Activated naive CD4-positive, alpha-beta T cell treated with anti-CD3 and anti-CD28 coated beads, Interleukin-2, amount 10 ng/mL, durations not matched to agents 7 days and 5 days (primary cell): ENCODE measurements around the gene PCDH1.
"Not testable (repeated sequence)": the region's sequence is repeated elsewhere in the genome, so short reads cannot be mapped to it uniquely, and the experiment has no call there.

Source experiments
- CTCF ChIA-PET: fragments of 350-600 bp; sonication (Branson Sonifier 250); formaldehyde crosslinking; loops from one replicate; lab custom pipeline; 2021; ENCODE audit warnings: antibody characterized with exemption; lab: Charles Lee
- DNase-seq: peaks from one replicate; pipeline ENCODE4 v3.0.0-alpha.2; 2020
- H3K27ac Mint-ChIP-seq: one replicate; pipeline ENCODE4 v1.8.0; 2021; ENCODE audit warnings: mild to moderate bottlenecking, moderate library complexity, mixed read lengths
- H3K27me3 Mint-ChIP-seq: one replicate; pipeline ENCODE4 v1.8.0; 2021; ENCODE audit warnings: mild to moderate bottlenecking, mixed read lengths
- H3K36me3 Mint-ChIP-seq: one replicate; pipeline ENCODE4 v1.8.0; 2021; ENCODE audit warnings: mixed read lengths
- H3K4me1 Mint-ChIP-seq: one replicate; pipeline ENCODE4 v1.8.0; 2021; ENCODE audit warnings: mixed read lengths
- H3K4me3 Mint-ChIP-seq: one replicate; pipeline ENCODE4 v1.8.0; 2021; ENCODE audit warnings: mild to moderate bottlenecking, moderate library complexity, mixed read lengths
- H3K9me3 Mint-ChIP-seq: one replicate; pipeline ENCODE4 v1.8.0; 2021; ENCODE audit warnings: mixed read lengths

The PCDH1 gene

GRCh38 chr5:141910271-141910673, 32.1 kb upstream of the PCDH1 start:
- Mint-ChIP-seq H3K4me1 (peaks cover 14% of the 10 kb centered on the region), H3K4me3 (no peak overlapping the region), H3K27me3 (peaks cover 57% of the 10 kb centered on the region), H3K36me3 (no peaks in the 10 kb centered on the region), H3K9me3 (no peaks in the 10 kb centered on the region), H3K27ac (no peak overlapping the region)
- CTCF ChIA-PET, result interaction anchor here (2.1 kb wide), 1 partner anchor 31 kb away, joined by 6 read pairs; no protein-coding TSS in a partner anchor
- DNase-seq, result no peak

GRCh38 chr5:141909212-141909611, 31.0 kb upstream of the PCDH1 start:
- DNase-seq, result no peak
- Mint-ChIP-seq H3K9me3 (no peaks in the 10 kb centered on the region), H3K27ac (no peak overlapping the region), H3K27me3 (peaks cover 51% of the 10 kb centered on the region), H3K36me3 (no peaks in the 10 kb centered on the region), H3K4me1 (peaks cover 8% of the 10 kb centered on the region), H3K4me3 (no peak overlapping the region)
- CTCF ChIA-PET, result interaction anchor here (2.1 kb wide), 1 partner anchor 30 kb away, joined by 6 read pairs; no protein-coding TSS in a partner anchor

- H3K9me3 Mint-ChIP-seq, result no peaks in the 10 kb centered on the region
- CTCF ChIA-PET, result interaction anchor here (2.1 kb wide), 1 partner anchor 29 kb away, joined by 6 read pairs; no protein-coding TSS in a partner anchor
- H3K36me3 Mint-ChIP-seq, result no peaks in the 10 kb centered on the region
- peaks cover 46% of the 10 kb centered on the region for H3K27me3 Mint-ChIP-seq
- no peak overlapping the region for H3K27ac Mint-ChIP-seq
- H3K4me3 Mint-ChIP-seq, result no peak overlapping the region
- no peak for DNase-seq
- peaks cover 6% of the 10 kb centered on the region for H3K4me1 Mint-ChIP-seq
These were observed 30.6 kb upstream of the PCDH1 start for GRCh38 chr5:141908796-141909195.

- Mint-ChIP-seq H3K27me3 (peaks cover 40% of the 10 kb centered on the region), H3K4me3 (no peak overlapping the region), H3K36me3 (no peaks in the 10 kb centered on the region), H3K27ac (no peak overlapping the region), H3K4me1 (no peaks in the 10 kb centered on the region), H3K9me3 (no peaks in the 10 kb centered on the region)
- DNase-seq, result no peak
- CTCF ChIA-PET, result interaction anchor here (0.8 to 1.5 kb wide), 6 partner anchors 9 to 205 kb away, joined by 3 to 4 read pairs (median 3); no protein-coding TSS in a partner anchor
These were observed 28.8 kb upstream of the PCDH1 start for GRCh38 chr5:141906972-141907371.

GRCh38 chr5:141906517-141906916, 28.3 kb upstream of the PCDH1 start:
- CTCF ChIA-PET, result interaction anchor here (0.8 to 1.5 kb wide), 6 partner anchors 10 to 205 kb away, joined by 3 to 4 read pairs (median 3); no protein-coding TSS in a partner anchor
- Mint-ChIP-seq H3K36me3 (no peaks in the 10 kb centered on the region), H3K9me3 (no peaks in the 10 kb centered on the region), H3K27ac (no peak overlapping the region), H3K4me3 (no peak overlapping the region), H3K4me1 (no peaks in the 10 kb centered on the region), H3K27me3 (peaks cover 35% of the 10 kb centered on the region)
- DNase-seq, result no peak

GRCh38 chr5:141904551-141904950, 26.3 kb upstream of the PCDH1 start:
- CTCF ChIA-PET, result interaction anchor here (1.4 kb wide), 1 partner anchor 56 kb away, joined by 5 read pairs; no protein-coding TSS in a partner anchor

GRCh38 chr5:141903261-141903660, 25.1 kb upstream of the PCDH1 start:
- DNase-seq, result no peak
- Mint-ChIP-seq H3K4me3 (no peak overlapping the region), H3K9me3 (no peaks in the 10 kb centered on the region), H3K36me3 (no peaks in the 10 kb centered on the region), H3K27ac (no peak overlapping the region), H3K4me1 (no peaks in the 10 kb centered on the region), H3K27me3 (peaks cover 22% of the 10 kb centered on the region)
- CTCF ChIA-PET, result no interaction called here

More at GRCh38 chr5:141904551-141904950, 26.3 kb upstream of the PCDH1 start:
- Mint-ChIP-seq H3K4me3 (no peak overlapping the region), H3K36me3 (no peaks in the 10 kb centered on the region), H3K27me3 (peaks cover 26% of the 10 kb centered on the region), H3K4me1 (no peaks in the 10 kb centered on the region), H3K9me3 (no peaks in the 10 kb centered on the region), H3K27ac (no peak overlapping the region)
- DNase-seq, result no peak

- no peak overlapping the region for H3K4me3 Mint-ChIP-seq
- H3K27me3 Mint-ChIP-seq, result peaks cover 22% of the 10 kb centered on the region
- H3K27ac Mint-ChIP-seq, result no peak overlapping the region
- no peak for DNase-seq
- no peaks in the 10 kb centered on the region for H3K9me3 Mint-ChIP-seq
- no peaks in the 10 kb centered on the region for H3K36me3 Mint-ChIP-seq
- no peaks in the 10 kb centered on the region for H3K4me1 Mint-ChIP-seq
- CTCF ChIA-PET, result interaction anchor here (1.0 to 1.5 kb wide), 2 partner anchors 12 to 23 kb away, joined by 3 to 5 read pairs; partner anchors contain the start of gene PCDH1
These were observed 24.0 kb upstream of the PCDH1 start for GRCh38 chr5:141902015-141902814.

- no peak overlapping the region for H3K4me3 Mint-ChIP-seq
- peaks cover 19% of the 10 kb centered on the region for H3K27me3 Mint-ChIP-seq
- H3K9me3 Mint-ChIP-seq, result no peaks in the 10 kb centered on the region
- no peak for DNase-seq
- H3K36me3 Mint-ChIP-seq, result no peaks in the 10 kb centered on the region
- CTCF ChIA-PET, result no interaction called here
- H3K27ac Mint-ChIP-seq, result no peak overlapping the region
- no peaks in the 10 kb centered on the region for H3K4me1 Mint-ChIP-seq
These were observed 20.3 kb upstream of the PCDH1 start for GRCh38 chr5:141898448-141899049.

GRCh38 chr5:141897425-141897824, 19.2 kb upstream of the PCDH1 start:
- H3K9me3 Mint-ChIP-seq, result no peaks in the 10 kb centered on the region
- H3K27ac Mint-ChIP-seq, result no peak overlapping the region
- CTCF ChIA-PET, result interaction anchor here (0.8 to 1.2 kb wide), 3 partner anchors 18 to 63 kb away, joined by 3 to 4 read pairs (median 3); no protein-coding TSS in a partner anchor
- H3K4me1 Mint-ChIP-seq, result no peaks in the 10 kb centered on the region
- no peaks in the 10 kb centered on the region for H3K36me3 Mint-ChIP-seq
- DNase-seq, result no peak
- no peak overlapping the region for H3K4me3 Mint-ChIP-seq
- H3K27me3 Mint-ChIP-seq, result peaks cover 9% of the 10 kb centered on the region

GRCh38 chr5:141890429-141890828, 12.2 kb upstream of the PCDH1 start:
- H3K4me1 Mint-ChIP-seq, H3K27ac Mint-ChIP-seq, H3K9me3 Mint-ChIP-seq, H3K4me3 Mint-ChIP-seq, DNase-seq, H3K36me3 Mint-ChIP-seq: not testable (repeated sequence)
- H3K27me3 Mint-ChIP-seq, result peaks cover 36% of the 10 kb centered on the region
- CTCF ChIA-PET, result interaction anchor here (0.7 to 5.3 kb wide), 7 partner anchors 9 to 199 kb away, joined by 3 to 61 read pairs (median 3); partner anchors contain the start of gene PCDH12

- Mint-ChIP-seq H3K27me3 (peaks cover 41% of the 10 kb centered on the region), H3K4me3 (no peak overlapping the region), H3K9me3 (no peaks in the 10 kb centered on the region), H3K27ac (no peak overlapping the region), H3K36me3 (no peaks in the 10 kb centered on the region), H3K4me1 (peaks cover 2% of the 10 kb centered on the region)
- CTCF ChIA-PET, result interaction anchor here (0.8 to 5.3 kb wide), 9 partner anchors 9 to 230 kb away, joined by 3 to 61 read pairs (median 3); partner anchors contain the start of gene PCDH12
- DNase-seq, result no peak
These were observed 11.2 kb upstream of the PCDH1 start for GRCh38 chr5:141889282-141889871.

GRCh38 chr5:141883892-141884318, 5.7 kb upstream of the PCDH1 start:
- CTCF ChIA-PET, result interaction anchor here (6.6 to 7.7 kb wide), 2 partner anchors 75 to 190 kb away, joined by 120 to 157 read pairs; partner anchors contain the start of gene PCDH12
- Mint-ChIP-seq H3K27ac (no peak overlapping the region), H3K9me3 (no peaks in the 10 kb centered on the region), H3K4me1 (peaks cover 8% of the 10 kb centered on the region), H3K36me3 (no peaks in the 10 kb centered on the region), H3K27me3 (peaks cover 73% of the 10 kb centered on the region), H3K4me3 (no peak overlapping the region)
- DNase-seq, result no peak
